A549 (cell line): Measurements from ENCODE around the gene ATXN2. TPM values are rescaled to one million over a fixed set of nuclear protein-coding genes. Genes with fewer than 3 reads are reported as not detected.
"Not testable (repeated sequence)": the region's sequence is repeated elsewhere in the genome, so short reads cannot be mapped to it uniquely, and the experiment has no call there.

Experiments used
- ATAC-seq, 2 experiments: fragments of 200-7000 bp in 1 of 2; fragments of >200 bp in 1 of 2; cut with Nextera tagmentation in 1 of 2; cut with Tn5 transposase in 1 of 2; 3 replicates each; pipeline versions ENCODE4 v1.8.0 to v1.9.1; 2018 to 2020; ENCODE audit warnings: mild to moderate bottlenecking in 1 of 2, moderate library complexity in 1 of 2
- CTCF ChIA-PET: fragments of 300-600 bp; sonication (Branson Sonifier 250); formaldehyde crosslinking; extraction: SDS; loops from one replicate; lab custom pipeline; 2021; ENCODE audit warnings: antibody characterized with exemption, inconsistent platforms; lab: Yijun Ruan, JAX
- POLR2A ChIA-PET: fragments of 350-600 bp; formaldehyde crosslinking; extraction: SDS; loops from one replicate; lab custom pipeline; 2021; ENCODE audit warnings: antibody characterized with exemption, inconsistent platforms; lab: Yijun Ruan, JAX
- DNase-seq, 2 experiments: peaks; one replicate each; pipeline versions ENCODE4 v3.0.0 to v3.0.0-alpha.2; 2011 to 2016; ENCODE audit warnings: low read depth in 1 of 2, low spot score in 1 of 2
- FAIRE-seq: peaks from 2 replicates; lab custom pipeline; 2011; peaks lifted over from hg19 to GRCh38; lab: Jason Lieb, UNC
- H3K27ac ChIP-seq, 2 experiments: fragments of >200 bp; sonication (Bioruptor Twin); formaldehyde crosslinking; 3 replicates each; pipeline ENCODE4 v1.5.1; 2016 to 2017
- H3K4me1 ChIP-seq: fragments of >200 bp; sonication (Bioruptor Twin); formaldehyde crosslinking; 3 replicates; pipeline ENCODE4 v1.6.1; 2016
- H3K4me2 ChIP-seq: fragments of >200 bp; sonication (Bioruptor Twin); formaldehyde crosslinking; 3 replicates; pipeline ENCODE4 v1.6.1; 2016
- H3K4me3 ChIP-seq: fragments of >200 bp; sonication (Bioruptor Twin); formaldehyde crosslinking; 3 replicates; pipeline ENCODE4 v1.5.1; 2016
- H3K9me3 ChIP-seq: fragments of >200 bp; sonication (Bioruptor Twin); formaldehyde crosslinking; 3 replicates; pipeline ENCODE4 v1.6.1; 2016
- CBX8 ChIP-seq: fragments of 200-600 bp; sonication (generic); IDR thresholded peaks from 2 replicates; pipeline ENCODE4 v1.6.1; 2016
- CHD2 ChIP-seq: fragments of 150-350 bp; IDR thresholded peaks from 2 replicates; pipeline ENCODE4 v1.6.1; 2014; ENCODE audit warnings: low read length; ENCODE audit not compliant: partially characterized antibody
- CHD4 ChIP-seq: fragments of 200-600 bp; sonication (generic); IDR thresholded peaks from 2 replicates; pipeline ENCODE4 v1.6.1; 2016; ENCODE audit warnings: antibody characterized with exemption, mild to moderate bottlenecking, borderline replicate concordance
- FOXS1 ChIP-seq: fragments of 250-450 bp; sonication (Bioruptor Pico); IDR thresholded peaks from 2 replicates; pipeline ENCODE4 v1.5.0; 2020; ENCODE audit warnings: mild to moderate bottlenecking, moderate library complexity
- GATA3 ChIP-seq: IDR thresholded peaks from 2 replicates; pipeline ENCODE4 v1.6.1; 2012; ENCODE audit warnings: borderline replicate concordance
- HDAC2 ChIP-seq: fragments of 200-600 bp; sonication (generic); IDR thresholded peaks from 2 replicates; pipeline ENCODE4 v1.6.1; 2016
- HOXA7 ChIP-seq: fragments of 250-450 bp; sonication (Bioruptor Pico); IDR thresholded peaks from 2 replicates; pipeline ENCODE4 v1.5.0; 2020; ENCODE audit warnings: mild to moderate bottlenecking, moderate library complexity
- HOXB13 ChIP-seq: fragments of 250-450 bp; sonication (Bioruptor Pico); IDR thresholded peaks from 2 replicates; pipeline ENCODE4 v1.5.0; 2020; ENCODE audit warnings: low read depth, mild to moderate bottlenecking, moderate library complexity
- HOXB5 ChIP-seq: fragments of 250-450 bp; sonication (Bioruptor Pico); IDR thresholded peaks from 2 replicates; pipeline ENCODE4 v1.5.0; 2020; ENCODE audit warnings: mild to moderate bottlenecking, moderate library complexity
- JUN ChIP-seq, 2 experiments: fragments of >200 bp; sonication (Bioruptor Twin); formaldehyde crosslinking; IDR thresholded peaks; 2 replicates in 1 of 2; 3 replicates in 1 of 2; pipeline ENCODE4 v1.6.1; 2016 to 2017
- JUNB ChIP-seq: fragments of >200 bp; sonication (Bioruptor Twin); formaldehyde crosslinking; IDR thresholded peaks from 2 replicates; pipeline ENCODE4 v1.6.1; 2016
- MAFK ChIP-seq: fragments of 450-650 bp; IDR thresholded peaks from 2 replicates; pipeline ENCODE4 v1.6.1; 2014; ENCODE audit not compliant: partially characterized antibody
- MAZ ChIP-seq: fragments of 150-350 bp; IDR thresholded peaks from 2 replicates; pipeline ENCODE4 v1.6.1; 2014; ENCODE audit warnings: antibody characterized with exemption, low read depth, low read length, borderline replicate concordance
- NFE2L2 ChIP-seq: fragments of 150-350 bp; conservative IDR thresholded peaks from 2 replicates; pipeline ENCODE4 v1.6.1; 2014; ENCODE audit warnings: low read length
- PHF8 ChIP-seq: fragments of 200-600 bp; sonication (generic); IDR thresholded peaks from 2 replicates; pipeline ENCODE4 v1.6.1; 2016; ENCODE audit warnings: low read depth, mild to moderate bottlenecking, antibody characterized with exemption, moderate library complexity, borderline replicate concordance
- POLR2A ChIP-seq: IDR thresholded peaks from 2 replicates; pipeline ENCODE4 v1.6.1; 2012; ENCODE audit warnings: mild to moderate bottlenecking, low read length
- POLR2AphosphoS2 ChIP-seq: conservative IDR thresholded peaks from 2 replicates; pipeline ENCODE4 v1.6.1; 2012; ENCODE audit warnings: low read length, improper control_type of control experiment, inconsistent platforms
- RAD21 ChIP-seq, 2 experiments: fragments of >200 bp in 1 of 2; sonication (Bioruptor Twin) in 1 of 2; formaldehyde crosslinking in 1 of 2; IDR thresholded peaks in 1 of 2; conservative IDR thresholded peaks in 1 of 2; 2 replicates in 1 of 2; 3 replicates in 1 of 2; pipeline ENCODE4 v1.6.1; 2012 to 2018; ENCODE audit warnings: inconsistent platforms in 1 of 2
- RARB ChIP-seq: fragments of 250-450 bp; sonication (Bioruptor Pico); IDR thresholded peaks from 2 replicates; pipeline ENCODE4 v1.8.0; 2021; ENCODE audit warnings: mild to moderate bottlenecking, moderate library complexity
- SREBF2 ChIP-seq: fragments of 450-650 bp; IDR thresholded peaks from 2 replicates; pipeline ENCODE4 v1.6.1; 2014; ENCODE audit warnings: mild to moderate bottlenecking, moderate library complexity
- TP53 ChIP-seq: fragments of 250-450 bp; sonication (Bioruptor Pico); IDR thresholded peaks from 2 replicates; pipeline ENCODE4 v1.5.0; 2021; ENCODE audit warnings: mild to moderate bottlenecking, moderate library complexity
- ZNF302 ChIP-seq: fragments of 250-450 bp; sonication (Bioruptor Pico); IDR thresholded peaks from 2 replicates; pipeline ENCODE4 v1.9.0; 2021; ENCODE audit warnings: inconsistent platforms, mild to moderate bottlenecking, moderate library complexity
- ZSCAN20 ChIP-seq: fragments of 250-450 bp; sonication (Bioruptor Pico); IDR thresholded peaks from 2 replicates; pipeline ENCODE4 v1.8.0; 2022; ENCODE audit warnings: mild to moderate bottlenecking, moderate library complexity
- WGBS: methylation state at CpG from one replicate; pipeline ENCODE4 v1.1.6; 2017; ENCODE audit errors: missing lambda C conversion rate; 5-methylcytosine and 5-hydroxymethylcytosine counted together
- polyA plus RNA-seq, 4 experiments: library from polyadenylated mRNA; depleted of rRNA in 3 of 4; stranded (reverse); fragments of >200 nt; fragmentation: RNase III in 1 of 4; extraction: RNeasy Plus Mini Kit Qiagen cat#74134 plus additional on column Dnase treatment in 1 of 4; gene quantifications; 2 replicates in 3 of 4; 3 replicates in 1 of 4; pipeline ENCODE4 v1.2.3, GENCODE V29; 2011 to 2017
- TF ChIP-seq, protein P1 (sequence below): IDR thresholded peaks from 2 replicates; pipeline ENCODE4 v1.6.1; 2012; ENCODE audit warnings: low read depth, borderline replicate concordance
- TF ChIP-seq, protein P2 (sequence below): IDR thresholded peaks from 2 replicates; pipeline ENCODE4 v1.6.1; 2012
- TF ChIP-seq, protein P3 (sequence below): fragments of >200 bp; sonication (Bioruptor Twin); formaldehyde crosslinking; IDR thresholded peaks from 3 replicates; pipeline ENCODE4 v1.5.1; 2016
- TF ChIP-seq, protein P4 (sequence below): fragments of 450-650 bp; IDR thresholded peaks from 2 replicates; pipeline ENCODE4 v1.6.1; 2014; ENCODE audit warnings: antibody characterized with exemption

ATXN2 gene
- polyA plus RNA-seq, 2 of the 4 experiments (the other 2 are of a cell fraction): 24.8 to 30.6 TPM

DNA sequence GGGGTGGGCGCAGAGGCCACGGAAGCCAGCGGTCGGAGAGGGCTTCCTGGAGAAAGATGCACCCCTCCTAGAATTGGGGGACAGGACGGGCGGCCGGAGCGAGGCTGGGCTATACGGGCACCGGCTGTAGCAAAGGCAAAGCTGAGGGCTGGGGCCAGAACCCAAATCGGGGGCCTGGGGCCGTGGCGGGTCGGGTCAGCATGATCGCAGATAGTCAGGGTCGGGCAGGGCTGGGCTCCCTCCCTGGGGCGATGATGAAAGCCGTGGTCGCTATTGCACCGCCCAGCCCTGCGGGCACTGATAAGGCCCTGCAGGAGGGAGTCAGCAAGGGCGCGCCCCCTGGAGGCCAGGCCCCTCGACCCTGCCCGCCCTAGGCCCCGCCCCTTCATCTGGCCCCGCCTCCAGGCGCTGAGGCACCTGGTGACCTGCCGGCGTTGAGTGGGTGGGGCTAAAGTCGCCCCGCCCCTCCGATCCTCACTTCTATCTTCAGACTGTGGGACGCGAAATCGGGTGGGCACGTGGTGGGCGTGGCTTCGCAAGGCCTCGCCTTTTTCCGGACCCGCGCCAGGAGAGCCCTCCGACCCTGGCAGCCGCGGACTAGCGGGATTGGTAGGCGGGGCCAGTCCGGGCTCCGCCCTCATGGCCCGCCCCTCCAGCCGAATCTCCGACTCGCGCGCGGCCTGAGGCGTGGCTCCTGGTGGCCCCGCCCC, 193.8 kb downstream of the ATXN2 start (continued):
- TF ChIP-seq, protein P1, sequence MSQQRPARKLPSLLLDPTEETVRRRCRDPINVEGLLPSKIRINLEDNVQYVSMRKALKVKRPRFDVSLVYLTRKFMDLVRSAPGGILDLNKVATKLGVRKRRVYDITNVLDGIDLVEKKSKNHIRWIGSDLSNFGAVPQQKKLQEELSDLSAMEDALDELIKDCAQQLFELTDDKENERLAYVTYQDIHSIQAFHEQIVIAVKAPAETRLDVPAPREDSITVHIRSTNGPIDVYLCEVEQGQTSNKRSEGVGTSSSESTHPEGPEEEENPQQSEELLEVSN: no peak
- TF ChIP-seq HOXB5 (CRISPR knock-in tag) (no peak), CHD2 (no peak), HDAC2 (no peak), JUN (IDR thresholded peaks at IDR 0.05) (no peak; a peak in 1 of 5 replicates), HOXA7 (CRISPR knock-in tag) (no peak), POLR2AphosphoS2 (no peak), NFE2L2 (no peak), FOXS1 (CRISPR knock-in tag) (no peak), CBX8 (no peak), CHD4 (no peak), PHF8 (peak; percentile 38; the same call in 1 of the 2 replicates), ZNF302 (CRISPR knock-in tag) (no peak), MAZ (0 out of 2 replicates have a peak, but pooled peaks have one; percentile 12), RAD21 (conservative IDR thresholded peaks at IDR 0.05 in 1 of 2, IDR thresholded peaks at IDR 0.05 in 1 of 2) (no peak), GATA3 (no peak), SREBF2 (no peak), RARB (CRISPR knock-in tag) (no peak), JUNB (no peak), ZSCAN20 (CRISPR knock-in tag) (no peak), TP53 (no peak), POLR2A (no peak), HOXB13 (CRISPR knock-in tag) (no peak), MAFK (no peak)
- TF ChIP-seq, protein P2, sequence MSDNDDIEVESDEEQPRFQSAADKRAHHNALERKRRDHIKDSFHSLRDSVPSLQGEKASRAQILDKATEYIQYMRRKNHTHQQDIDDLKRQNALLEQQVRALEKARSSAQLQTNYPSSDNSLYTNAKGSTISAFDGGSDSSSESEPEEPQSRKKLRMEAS: peak; percentile 57; the same call in 1 of the 2 replicates
- TF ChIP-seq, protein P3, sequence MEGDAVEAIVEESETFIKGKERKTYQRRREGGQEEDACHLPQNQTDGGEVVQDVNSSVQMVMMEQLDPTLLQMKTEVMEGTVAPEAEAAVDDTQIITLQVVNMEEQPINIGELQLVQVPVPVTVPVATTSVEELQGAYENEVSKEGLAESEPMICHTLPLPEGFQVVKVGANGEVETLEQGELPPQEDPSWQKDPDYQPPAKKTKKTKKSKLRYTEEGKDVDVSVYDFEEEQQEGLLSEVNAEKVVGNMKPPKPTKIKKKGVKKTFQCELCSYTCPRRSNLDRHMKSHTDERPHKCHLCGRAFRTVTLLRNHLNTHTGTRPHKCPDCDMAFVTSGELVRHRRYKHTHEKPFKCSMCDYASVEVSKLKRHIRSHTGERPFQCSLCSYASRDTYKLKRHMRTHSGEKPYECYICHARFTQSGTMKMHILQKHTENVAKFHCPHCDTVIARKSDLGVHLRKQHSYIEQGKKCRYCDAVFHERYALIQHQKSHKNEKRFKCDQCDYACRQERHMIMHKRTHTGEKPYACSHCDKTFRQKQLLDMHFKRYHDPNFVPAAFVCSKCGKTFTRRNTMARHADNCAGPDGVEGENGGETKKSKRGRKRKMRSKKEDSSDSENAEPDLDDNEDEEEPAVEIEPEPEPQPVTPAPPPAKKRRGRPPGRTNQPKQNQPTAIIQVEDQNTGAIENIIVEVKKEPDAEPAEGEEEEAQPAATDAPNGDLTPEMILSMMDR: peak; percentile 48

DNA sequence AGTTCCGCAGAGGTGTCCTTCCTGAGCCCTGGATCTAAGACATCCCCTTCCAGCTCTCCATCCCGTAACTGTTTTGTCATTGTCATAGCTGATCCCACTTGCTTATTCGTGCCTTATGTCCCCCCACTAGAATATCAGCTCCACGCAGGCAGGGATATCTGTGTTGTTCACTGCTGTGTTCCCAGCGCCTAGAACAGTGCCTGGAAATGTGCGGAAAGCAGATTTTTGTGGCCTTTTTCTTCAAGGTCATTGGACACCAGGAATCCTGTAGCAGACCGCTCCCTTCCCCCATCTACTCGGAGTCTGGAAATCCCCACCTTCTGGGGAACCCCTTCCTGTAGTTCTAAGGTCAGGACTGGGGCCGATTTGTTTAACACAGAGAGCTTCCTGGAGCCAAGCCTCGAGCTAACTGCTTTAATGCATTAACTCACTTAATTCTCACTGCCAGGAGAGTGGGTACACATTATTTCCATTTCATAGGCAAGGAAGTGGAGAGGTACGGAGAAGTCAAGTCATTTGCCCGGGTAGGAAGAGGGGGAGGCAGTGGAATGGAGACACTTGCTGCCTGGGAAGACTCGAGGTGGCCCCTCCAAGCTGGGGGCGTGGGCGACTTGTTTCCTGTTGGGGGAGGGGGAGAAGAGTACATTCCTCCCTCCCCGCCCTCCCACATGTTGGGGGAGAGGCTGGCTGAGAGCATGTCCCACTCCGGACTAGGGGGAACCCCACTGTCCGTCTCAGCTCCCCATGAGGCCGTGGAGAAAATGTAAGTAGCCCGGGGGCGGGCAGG, 194.6 kb downstream of the ATXN2 start:
- H3K4me1 ChIP-seq: peaks cover 23% of the 10 kb centered on the region
- 52% methylated on average over 17 of the region's 21 CpGs for WGBS
- TF ChIP-seq RARB (CRISPR knock-in tag): no peak
- TF ChIP-seq, protein P2: no peak
- TF ChIP-seq, protein P4, sequence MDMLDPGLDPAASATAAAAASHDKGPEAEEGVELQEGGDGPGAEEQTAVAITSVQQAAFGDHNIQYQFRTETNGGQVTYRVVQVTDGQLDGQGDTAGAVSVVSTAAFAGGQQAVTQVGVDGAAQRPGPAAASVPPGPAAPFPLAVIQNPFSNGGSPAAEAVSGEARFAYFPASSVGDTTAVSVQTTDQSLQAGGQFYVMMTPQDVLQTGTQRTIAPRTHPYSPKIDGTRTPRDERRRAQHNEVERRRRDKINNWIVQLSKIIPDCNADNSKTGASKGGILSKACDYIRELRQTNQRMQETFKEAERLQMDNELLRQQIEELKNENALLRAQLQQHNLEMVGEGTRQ: no peak
- H3K27ac ChIP-seq: peak overlapping the region; percentile 83 to 89
- FAIRE-seq (no peak), DNase-seq (no peak), ATAC-seq (no peak)
- H3K9me3 ChIP-seq: no peaks in the 10 kb centered on the region
- H3K4me3 ChIP-seq: peak overlapping the region; percentile 63
- H3K4me2 ChIP-seq: peak overlapping the region; percentile 99
- POLR2A ChIA-PET: interaction anchor here (0.9 kb wide), 1 partner anchor 281 kb away, joined by 3 read pairs; the partner anchor contains the start of gene BRAP
- CTCF ChIA-PET: interaction anchor here (0.6 to 5.1 kb wide), 12 partner anchors 8 to 274 kb away, joined by 3 to 36 read pairs (median 4); no protein-coding TSS in a partner anchor

DNA sequence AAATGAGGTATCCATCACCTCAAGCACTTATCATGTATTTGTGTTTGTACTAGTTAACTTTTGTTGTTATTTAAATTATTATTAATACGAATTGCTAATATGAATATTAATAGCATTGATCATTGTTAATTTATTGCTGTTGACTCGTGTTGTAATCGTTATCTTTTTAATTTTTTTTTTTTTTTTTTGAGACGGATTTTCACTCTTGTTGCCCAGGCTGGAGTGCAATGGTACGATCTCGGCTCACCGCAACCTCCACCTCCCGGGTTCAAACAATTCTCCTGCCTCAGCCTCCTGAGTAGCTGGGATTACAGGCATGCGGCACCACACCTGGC, 196.7 kb downstream of the ATXN2 start:
- WGBS: 81% methylated on average over 9 of the region's 9 CpGs
- POLR2A ChIA-PET, ATAC-seq, H3K9me3 ChIP-seq, H3K4me3 ChIP-seq, FAIRE-seq, H3K4me2 ChIP-seq, DNase-seq, H3K27ac ChIP-seq: not testable (repeated sequence)
- CTCF ChIA-PET: interaction anchor here (1.5 to 7.2 kb wide), 2 partner anchors 37 to 46 kb away, joined by 3 to 154 read pairs; no protein-coding TSS in a partner anchor
- H3K4me1 ChIP-seq: peaks cover 20% of the 10 kb centered on the region
